ENCODE measurements around the gene TMEM140. TPM values are rescaled to one million over a fixed set of nuclear protein-coding genes. Genes with fewer than 3 reads are reported as not detected.
A peak's percentile ranks its signal among the peaks of the same experiment; 100 is the strongest.

The TMEM140 gene
- total RNA-seq, 1 experiment from 2014 or later = not detected

DNA sequence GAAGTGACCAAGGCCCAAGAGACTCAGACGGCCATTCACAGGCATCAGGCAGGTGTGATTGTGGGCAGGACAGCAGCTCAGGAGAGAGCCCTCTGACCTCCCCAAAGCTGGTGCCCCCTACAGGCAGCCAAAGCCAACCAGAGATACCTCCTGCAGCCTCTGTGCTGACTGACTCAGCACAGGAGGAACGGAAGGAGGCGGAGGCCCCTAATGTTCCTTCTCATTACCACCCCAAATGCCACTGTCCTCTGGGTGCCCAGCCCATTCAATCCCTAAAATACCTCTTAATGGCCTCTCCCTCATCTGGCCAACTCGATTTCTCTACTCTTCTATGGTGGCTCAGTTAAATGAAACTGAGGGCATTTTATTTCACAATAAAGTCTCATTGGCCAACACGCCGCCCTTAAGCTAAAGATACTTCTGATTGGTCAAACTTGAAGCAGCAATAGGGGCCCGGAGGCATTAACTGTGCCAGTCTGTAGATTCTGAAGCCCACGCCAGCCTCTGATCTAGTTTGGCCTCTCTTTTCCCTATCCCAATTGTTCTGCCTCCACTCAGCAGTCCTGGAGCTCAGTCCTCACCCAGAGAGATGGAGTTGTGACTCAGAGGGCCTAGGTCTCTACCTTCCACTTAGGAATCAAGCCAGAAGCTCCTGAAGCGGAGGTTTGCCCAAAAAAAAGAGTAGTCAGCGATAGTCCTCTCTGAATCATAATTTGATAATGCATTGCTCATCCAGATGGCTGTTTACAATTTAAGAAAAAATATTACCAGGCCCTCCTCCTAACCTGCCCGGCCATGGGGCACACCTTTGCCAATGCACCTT, 21.5 kb downstream of the TMEM140 start:
- DNase-seq (ENCODE audit: low spot score) = peak; percentile 35
- BruUV-seq (replicated peaks) = TSS peak; percentile 60
- intact Hi-C loops (cut with micrococcal nuclease; ENCODE audit: unreplicated experiment) = no loop called here
- TF ChIP-seq, protein P1, sequence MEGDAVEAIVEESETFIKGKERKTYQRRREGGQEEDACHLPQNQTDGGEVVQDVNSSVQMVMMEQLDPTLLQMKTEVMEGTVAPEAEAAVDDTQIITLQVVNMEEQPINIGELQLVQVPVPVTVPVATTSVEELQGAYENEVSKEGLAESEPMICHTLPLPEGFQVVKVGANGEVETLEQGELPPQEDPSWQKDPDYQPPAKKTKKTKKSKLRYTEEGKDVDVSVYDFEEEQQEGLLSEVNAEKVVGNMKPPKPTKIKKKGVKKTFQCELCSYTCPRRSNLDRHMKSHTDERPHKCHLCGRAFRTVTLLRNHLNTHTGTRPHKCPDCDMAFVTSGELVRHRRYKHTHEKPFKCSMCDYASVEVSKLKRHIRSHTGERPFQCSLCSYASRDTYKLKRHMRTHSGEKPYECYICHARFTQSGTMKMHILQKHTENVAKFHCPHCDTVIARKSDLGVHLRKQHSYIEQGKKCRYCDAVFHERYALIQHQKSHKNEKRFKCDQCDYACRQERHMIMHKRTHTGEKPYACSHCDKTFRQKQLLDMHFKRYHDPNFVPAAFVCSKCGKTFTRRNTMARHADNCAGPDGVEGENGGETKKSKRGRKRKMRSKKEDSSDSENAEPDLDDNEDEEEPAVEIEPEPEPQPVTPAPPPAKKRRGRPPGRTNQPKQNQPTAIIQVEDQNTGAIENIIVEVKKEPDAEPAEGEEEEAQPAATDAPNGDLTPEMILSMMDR (conservative IDR thresholded peaks at IDR 0.05; ENCODE audit: low read depth, low read length) = peak; percentile 56
- TF ChIP-seq EZH2 (IDR thresholded peaks at IDR 0.05; ENCODE audit: borderline replicate concordance, low read depth, low read length, poor library complexity, severe bottlenecking) = no peak
- Histone ChIP-seq H3K9me3 (ENCODE audit: low read depth, low read length, poor library complexity, severe bottlenecking) (no peaks in the 10 kb centered on the region), H3K36me3 (ENCODE audit: insufficient read depth, low read length, poor library complexity, severe bottlenecking) (peaks cover 30% of the 10 kb centered on the region), H3K27me3 (replicated peaks; ENCODE audit: insufficient read depth, low read depth, low read length, poor library complexity) (no peaks in the 10 kb centered on the region), H3K4me1 (ENCODE audit: insufficient read depth, low read length, poor library complexity, severe bottlenecking) (peaks cover 7% of the 10 kb centered on the region), H3K27ac (ENCODE audit: low read depth, low read length, poor library complexity, severe bottlenecking) (peak overlapping the region; percentile 95), H3K4me3 (ENCODE audit: low read depth, low read length, poor library complexity, severe bottlenecking) (peak overlapping the region; percentile 92)
- CTCF ChIA-PET = interaction anchor here (1.5 kb wide), 1 partner anchor 9 kb away, joined by 4 read pairs; no protein-coding TSS in a partner anchor
- POLR2A ChIA-PET (ENCODE audit: low non-redundant PET) = no interaction called here

GRCh38 chr7:135169964-135170273, 22.0 kb downstream of the TMEM140 start:
- DNase-seq (ENCODE audit: low spot score) = peak; percentile 50
- ChIA-PET CTCF (interaction anchor here (1.5 kb wide), 1 partner anchor 9 kb away, joined by 4 read pairs; no protein-coding TSS in a partner anchor), POLR2A (ENCODE audit: low non-redundant PET) (no interaction called here)
- peak overlapping the region; percentile 95 for H3K27ac ChIP-seq (ENCODE audit: low read depth, low read length, poor library complexity, severe bottlenecking)
- no TSS peak for BruUV-seq (replicated peaks)
- peaks cover 27% of the 10 kb centered on the region for H3K36me3 ChIP-seq (ENCODE audit: insufficient read depth, low read length, poor library complexity, severe bottlenecking)
- TF ChIP-seq EZH2 (IDR thresholded peaks at IDR 0.05; ENCODE audit: borderline replicate concordance, low read depth, low read length, poor library complexity, severe bottlenecking) = no peak
- TF ChIP-seq, protein P1 (conservative IDR thresholded peaks at IDR 0.05; ENCODE audit: low read depth, low read length) = no peak
- no peaks in the 10 kb centered on the region for H3K27me3 ChIP-seq (replicated peaks; ENCODE audit: insufficient read depth, low read depth, low read length, poor library complexity)
- no peaks in the 10 kb centered on the region for H3K9me3 ChIP-seq (ENCODE audit: low read depth, low read length, poor library complexity, severe bottlenecking)
- H3K4me1 ChIP-seq (ENCODE audit: insufficient read depth, low read length, poor library complexity, severe bottlenecking) = peaks cover 7% of the 10 kb centered on the region
- peak overlapping the region; percentile 92 for H3K4me3 ChIP-seq (ENCODE audit: low read depth, low read length, poor library complexity, severe bottlenecking)
- intact Hi-C loops (cut with micrococcal nuclease; ENCODE audit: unreplicated experiment) = loop anchor here (2.0 to 10.0 kb wide), 3 partner anchors 42 to 183 kb away; partner anchors contain the start of genes AGBL3 and WDR91

DNA sequence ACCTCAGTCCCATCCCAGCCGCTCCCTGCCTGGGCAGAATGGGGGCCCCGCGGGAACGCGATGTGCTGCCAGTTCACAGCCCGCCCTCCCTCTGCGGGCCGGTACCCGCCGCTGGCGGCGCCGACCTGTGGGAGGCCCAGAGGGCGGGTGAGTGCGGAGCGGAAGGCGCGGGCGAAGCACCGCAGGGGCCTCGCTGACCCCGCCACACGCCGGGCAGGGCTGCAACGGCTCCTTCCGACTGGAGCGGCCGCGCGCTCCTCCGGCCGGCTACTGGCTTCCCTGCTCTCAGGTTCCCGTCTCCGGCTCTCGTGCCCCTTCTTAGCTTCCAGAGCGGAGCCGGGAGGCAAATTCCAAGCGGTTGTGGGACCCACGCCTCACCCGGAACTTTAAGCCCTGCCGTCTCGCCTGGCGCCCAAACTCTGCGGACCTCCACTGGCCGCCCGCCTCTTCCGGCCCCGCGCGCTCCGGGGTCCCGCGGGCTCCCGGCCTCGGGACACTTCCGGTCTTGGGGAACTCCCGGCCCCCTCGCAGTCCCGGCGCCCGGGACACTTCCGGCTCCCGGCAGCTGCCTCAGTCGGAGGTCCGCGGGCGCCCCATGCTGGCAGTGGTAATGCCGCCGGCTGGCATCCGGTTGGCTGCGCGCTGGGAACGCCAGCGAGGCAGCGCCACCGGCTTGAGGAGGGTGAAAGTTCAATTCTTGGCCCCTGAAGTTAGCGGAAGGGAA, 22.6 kb downstream of the TMEM140 start, which contains the start of gene CYREN:
CYREN (minus strand) TSS at position 434 of the 724 bp plus-strand sequence. CDS start 1,785 bp downstream, outside the sequence.
- no TSS peak for BruUV-seq (replicated peaks)
- DNase-seq (ENCODE audit: low spot score) = peak; percentile 96
- ChIA-PET CTCF (interaction anchor here (1.5 kb wide), 1 partner anchor 10 kb away, joined by 4 read pairs; no protein-coding TSS in a partner anchor), POLR2A (ENCODE audit: low non-redundant PET) (no interaction called here)
- intact Hi-C loops (cut with micrococcal nuclease; ENCODE audit: unreplicated experiment) = loop anchor here (2.0 to 10.0 kb wide), 3 partner anchors 42 to 184 kb away; partner anchors contain the start of genes AGBL3 and WDR91
- Histone ChIP-seq H3K27ac (ENCODE audit: low read depth, low read length, poor library complexity, severe bottlenecking) (peak within 1 kb of the TSS; percentile 95), H3K36me3 (ENCODE audit: insufficient read depth, low read length, poor library complexity, severe bottlenecking) (peaks cover 27% of the 10 kb centered on the region), H3K27me3 (replicated peaks; ENCODE audit: insufficient read depth, low read depth, low read length, poor library complexity) (no peaks in the 10 kb centered on the region), H3K9me3 (ENCODE audit: low read depth, low read length, poor library complexity, severe bottlenecking) (no peaks in the 10 kb centered on the region), H3K4me1 (ENCODE audit: insufficient read depth, low read length, poor library complexity, severe bottlenecking) (peaks cover 7% of the 10 kb centered on the region), H3K4me3 (ENCODE audit: low read depth, low read length, poor library complexity, severe bottlenecking) (peak within 1 kb of the TSS; percentile 92)
- TF ChIP-seq, protein P1 (conservative IDR thresholded peaks at IDR 0.05; ENCODE audit: low read depth, low read length) = peak; percentile 70
- no peak for TF ChIP-seq EZH2 (IDR thresholded peaks at IDR 0.05; ENCODE audit: borderline replicate concordance, low read depth, low read length, poor library complexity, severe bottlenecking)

Measured in A673 (cell line).